Coronary artery (tissue), 2 donors: Measurements from ENCODE around the gene ME3.

Experiments used
- DNase-seq: peaks from one replicate; pipeline ENCODE4 v3.0.0-alpha.2; 2017; ENCODE audit warnings: low spot score
- H3K27ac ChIP-seq, 2 donors: fragments of 200-600 bp; sonication (generic); one replicate each; pipeline ENCODE4 v1.5.1; 2016 to 2019
- H3K4me3 ChIP-seq: fragments of 200-600 bp; sonication (generic); 2 replicates; pipeline ENCODE4 v1.5.1; 2016; ENCODE audit warnings: mild to moderate bottlenecking, moderate library complexity
- TF ChIP-seq, protein P1 (sequence below): fragments of 200-600 bp; sonication (generic); IDR thresholded peaks from one replicate; pipeline ENCODE4 v1.5.1; 2019; ENCODE audit warnings: antibody characterized with exemption

Gene ME3

DNA sequence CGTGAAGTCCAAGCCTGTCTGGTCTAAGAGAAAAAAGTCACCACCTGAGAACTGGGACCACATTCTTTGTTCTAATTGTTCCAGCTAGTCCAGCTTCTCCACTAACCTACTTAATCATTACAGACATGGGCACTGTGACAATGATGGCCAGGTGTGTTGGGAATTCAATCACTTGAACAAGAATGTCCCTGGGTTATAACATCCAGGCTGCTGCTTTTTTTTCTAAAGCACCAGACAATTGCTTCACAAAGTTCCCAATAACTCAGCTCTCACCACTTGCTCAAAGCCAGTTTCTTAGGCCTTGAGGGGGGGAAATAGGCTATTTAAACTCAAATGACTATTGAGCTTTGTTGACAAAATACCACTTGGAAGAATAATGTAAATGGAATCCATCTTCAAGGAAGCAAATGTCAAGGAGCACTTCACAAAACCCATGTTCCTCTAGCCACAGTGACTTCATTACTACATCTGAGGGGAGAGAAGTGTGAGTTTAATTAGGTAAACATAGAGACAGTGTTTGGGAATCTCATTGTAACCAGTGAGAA lies 80.3 kb downstream of the ME3 start:
- no peak for DNase-seq
- Histone ChIP-seq H3K27ac (peak overlapping the region in 1 of 2 donors; percentile 53), H3K4me3 (no peak overlapping the region)
- TF ChIP-seq, protein P1, sequence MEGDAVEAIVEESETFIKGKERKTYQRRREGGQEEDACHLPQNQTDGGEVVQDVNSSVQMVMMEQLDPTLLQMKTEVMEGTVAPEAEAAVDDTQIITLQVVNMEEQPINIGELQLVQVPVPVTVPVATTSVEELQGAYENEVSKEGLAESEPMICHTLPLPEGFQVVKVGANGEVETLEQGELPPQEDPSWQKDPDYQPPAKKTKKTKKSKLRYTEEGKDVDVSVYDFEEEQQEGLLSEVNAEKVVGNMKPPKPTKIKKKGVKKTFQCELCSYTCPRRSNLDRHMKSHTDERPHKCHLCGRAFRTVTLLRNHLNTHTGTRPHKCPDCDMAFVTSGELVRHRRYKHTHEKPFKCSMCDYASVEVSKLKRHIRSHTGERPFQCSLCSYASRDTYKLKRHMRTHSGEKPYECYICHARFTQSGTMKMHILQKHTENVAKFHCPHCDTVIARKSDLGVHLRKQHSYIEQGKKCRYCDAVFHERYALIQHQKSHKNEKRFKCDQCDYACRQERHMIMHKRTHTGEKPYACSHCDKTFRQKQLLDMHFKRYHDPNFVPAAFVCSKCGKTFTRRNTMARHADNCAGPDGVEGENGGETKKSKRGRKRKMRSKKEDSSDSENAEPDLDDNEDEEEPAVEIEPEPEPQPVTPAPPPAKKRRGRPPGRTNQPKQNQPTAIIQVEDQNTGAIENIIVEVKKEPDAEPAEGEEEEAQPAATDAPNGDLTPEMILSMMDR: no peak

DNA sequence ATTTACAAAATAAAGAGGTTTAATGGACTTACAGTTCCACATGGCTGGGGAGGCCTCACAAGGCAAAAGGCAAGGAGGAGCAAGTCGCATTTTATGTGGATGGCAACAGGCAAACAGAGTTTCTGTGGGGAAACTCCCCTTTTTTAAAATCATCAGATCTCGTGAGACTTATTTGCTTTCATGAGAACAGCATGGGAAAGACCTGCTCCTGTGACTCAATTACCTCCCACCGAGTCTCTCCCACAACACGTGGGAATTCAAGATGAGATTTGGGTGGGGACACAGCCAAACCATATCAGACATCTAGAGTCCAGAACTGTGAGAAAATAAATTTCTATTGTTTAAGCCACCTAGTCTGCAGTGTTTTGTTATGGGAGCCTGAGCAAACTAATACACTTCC lies 80.8 kb downstream of the ME3 start:
- TF ChIP-seq, protein P1: no peak
- no peak overlapping the region for H3K27ac ChIP-seq
- no peak for DNase-seq

DNA sequence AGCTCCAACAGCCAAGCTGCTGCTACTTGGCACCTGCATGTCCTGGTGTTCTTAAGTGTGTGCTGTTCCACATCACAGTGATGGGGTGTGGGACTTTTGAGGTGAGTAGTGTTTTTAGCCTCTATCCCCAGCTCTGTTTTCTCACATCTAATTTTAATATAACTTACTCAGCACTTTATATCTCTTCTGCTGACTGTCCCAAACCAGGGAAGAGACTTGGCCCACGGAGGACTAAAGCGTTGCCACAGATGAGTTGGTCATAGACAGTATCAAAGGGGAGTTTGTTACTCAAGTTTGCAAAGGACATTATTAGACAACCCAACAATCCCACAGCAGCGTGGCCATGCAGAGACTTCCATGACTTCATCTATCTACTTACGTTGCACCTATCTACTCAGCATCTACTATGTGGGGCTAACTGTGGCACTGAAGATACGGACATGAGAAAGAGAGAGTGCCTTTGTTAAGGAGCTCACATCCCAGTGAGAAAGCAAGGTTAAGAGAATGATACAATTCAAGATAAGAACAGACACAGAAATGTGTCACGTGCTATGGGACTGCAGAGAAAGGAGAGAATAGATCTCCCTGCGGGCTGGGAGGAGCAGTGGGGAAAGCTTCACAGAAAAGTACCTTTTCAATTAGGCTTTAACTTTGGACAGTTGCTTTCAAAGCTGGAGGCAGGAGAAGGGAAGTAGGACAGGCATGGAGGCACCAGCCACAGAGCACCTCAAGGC lies 82.4 kb downstream of the ME3 start:
- TF ChIP-seq, protein P1: no peak
- no peak overlapping the region for H3K4me3 ChIP-seq
- peak overlapping the region in 1 of 2 donors; percentile 62 for H3K27ac ChIP-seq
- no peak for DNase-seq

More for the DNA sequence above, 80.8 kb downstream of the ME3 start:
- H3K4me3 ChIP-seq: no peak overlapping the region

DNA sequence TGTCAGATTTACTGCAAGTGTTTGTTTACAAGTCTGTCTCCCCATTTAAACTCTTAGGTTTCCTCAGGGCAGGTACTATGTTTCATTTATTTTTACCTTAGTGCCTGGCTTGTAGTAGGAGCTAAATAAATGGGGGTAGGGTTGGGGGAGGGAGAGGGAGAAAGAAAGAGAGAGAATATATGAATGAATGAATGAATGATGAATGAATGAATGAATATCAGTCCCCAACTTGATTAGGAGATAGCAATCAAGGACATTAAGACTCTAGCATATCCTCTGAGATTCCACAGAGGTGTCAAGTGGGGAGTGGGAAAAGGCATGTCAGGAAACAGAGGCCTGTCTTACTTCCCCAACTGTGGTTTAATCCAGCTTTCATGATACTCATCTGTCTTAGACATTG lies 83.2 kb downstream of the ME3 start:
- peak overlapping the region in 1 of 2 donors; percentile 62 for H3K27ac ChIP-seq
- TF ChIP-seq, protein P1: no peak
- no peak for DNase-seq
- H3K4me3 ChIP-seq: no peak overlapping the region

DNA sequence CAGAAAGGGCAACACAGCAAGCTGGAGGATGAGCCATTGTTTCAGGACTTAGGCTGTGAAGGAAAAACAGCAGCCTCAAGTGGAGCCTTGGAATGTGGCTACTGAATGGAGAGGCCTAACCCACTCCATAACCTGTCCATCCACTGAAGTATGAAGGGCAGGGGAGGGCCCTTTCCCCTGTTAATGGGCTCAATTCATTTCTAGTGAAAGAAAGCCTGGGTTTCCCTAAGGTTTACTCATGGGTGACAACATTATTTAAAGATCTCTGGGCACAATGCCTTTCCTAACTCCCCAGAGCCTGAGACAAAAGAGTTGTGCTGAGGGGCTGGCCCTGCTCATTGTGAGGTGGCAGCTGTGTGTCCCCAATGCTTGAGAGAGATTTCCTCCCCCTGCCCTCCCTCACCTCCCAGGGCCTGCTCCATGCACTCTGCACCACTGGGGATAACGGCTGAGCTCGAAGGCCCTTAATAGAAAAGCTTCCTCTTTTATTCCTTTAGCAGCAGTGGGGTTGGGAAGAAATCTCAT lies 83.8 kb downstream of the ME3 start:
- Histone ChIP-seq H3K27ac (peak overlapping the region in 1 of 2 donors; percentile 62), H3K4me3 (no peak overlapping the region)
- DNase-seq: no peak
- TF ChIP-seq, protein P1: no peak

DNA sequence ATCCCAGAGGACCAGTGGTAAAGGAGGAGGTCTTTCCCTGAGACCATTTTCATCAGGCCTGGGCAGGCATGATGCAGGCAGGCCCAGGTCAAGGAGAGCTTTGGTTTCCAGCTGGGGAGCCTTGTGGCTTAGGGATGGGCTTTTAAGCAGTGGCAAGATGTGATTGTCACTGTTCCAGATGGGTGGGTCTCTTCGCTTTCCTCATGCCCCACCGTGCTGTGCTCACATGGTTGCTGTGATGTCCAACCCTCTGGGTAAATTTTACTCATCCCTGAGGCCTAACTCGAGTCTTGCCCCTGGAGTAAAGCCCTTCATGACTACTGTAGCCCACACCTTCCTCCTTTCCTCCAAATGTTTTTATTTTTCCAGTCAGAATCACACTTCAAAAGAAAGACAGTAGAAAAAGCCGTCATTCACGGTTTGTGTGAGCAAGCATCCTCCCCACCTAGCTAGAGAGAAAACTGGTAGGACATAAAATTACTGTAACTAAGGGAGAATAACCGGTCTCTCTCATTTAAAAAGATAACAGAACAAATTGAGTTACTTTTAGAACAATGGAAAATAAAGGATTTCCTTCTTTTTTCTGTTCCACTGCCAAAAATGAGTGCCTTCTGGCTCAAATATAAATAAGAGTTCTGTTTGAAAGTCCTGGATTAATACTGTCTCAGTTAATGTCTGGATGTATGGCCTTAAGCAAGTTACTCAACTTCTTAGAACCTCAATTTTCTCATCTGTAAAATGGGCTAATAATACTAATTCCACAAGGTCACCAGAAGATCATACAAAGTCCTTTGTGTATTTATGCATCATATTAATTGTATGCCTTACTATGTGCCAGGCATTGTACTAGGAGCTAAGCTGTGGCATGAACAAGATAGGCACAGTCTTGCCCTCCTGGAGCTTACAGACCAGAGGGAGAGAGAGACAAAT lies 84.9 kb downstream of the ME3 start:
- TF ChIP-seq, protein P1: no peak
- H3K27ac ChIP-seq: peak overlapping the region; percentile 15 to 62

More for the DNA sequence above, 84.9 kb downstream of the ME3 start:
- DNase-seq: no peak
- H3K4me3 ChIP-seq: no peak overlapping the region
